NCI-H2196 (cell line): ENCODE data around the gene PROKR2.

Experiments
- DNase-seq: peaks from one replicate; lab custom pipeline; 2025; ENCODE audit not compliant: unreplicated experiment; lab: John Stamatoyannopoulos, UW

Gene PROKR2

GRCh38 chr20:5316188-5317158 is at the start of gene PROKR2:
Gene PROKR2, minus strand, starts transcription at chr20:5316954. Its CDS starts 2,585 bp downstream, at chr20:5314369.
- DNase-seq = no peak

- no peak for DNase-seq
These were observed 48.3 kb upstream of the PROKR2 start for GRCh38 chr20:5364997-5365597.

- no peak for DNase-seq
These were observed 47.5 kb upstream of the PROKR2 start for GRCh38 chr20:5364136-5364821.

GRCh38 chr20:5362771-5363170 is 46.0 kb upstream of the PROKR2 start:
- no peak for DNase-seq

- no peak for DNase-seq
These were observed 44.4 kb upstream of the PROKR2 start for GRCh38 chr20:5361176-5361575.

GRCh38 chr20:5357946-5358345 is 41.2 kb upstream of the PROKR2 start:
- no peak for DNase-seq

GRCh38 chr20:5356941-5357340 is 40.2 kb upstream of the PROKR2 start:
- DNase-seq = no peak

GRCh38 chr20:5354901-5355300 is 38.1 kb upstream of the PROKR2 start:
- no peak for DNase-seq

GRCh38 chr20:5353624-5354496 is 37.1 kb upstream of the PROKR2 start:
- no peak for DNase-seq

- no peak for DNase-seq
These were observed 32.7 kb upstream of the PROKR2 start for GRCh38 chr20:5349448-5349847.

GRCh38 chr20:5342021-5342420 is 25.3 kb upstream of the PROKR2 start:
- DNase-seq = no peak

GRCh38 chr20:5331340-5331739 is 14.6 kb upstream of the PROKR2 start:
- DNase-seq = no peak

GRCh38 chr20:5328268-5328667 is 11.5 kb upstream of the PROKR2 start:
- no peak for DNase-seq

GRCh38 chr20:5327356-5327755 is 10.6 kb upstream of the PROKR2 start:
- no peak for DNase-seq

- DNase-seq = no peak
These were observed 957 bp downstream of the PROKR2 start for GRCh38 chr20:5315807-5316187.

- DNase-seq = no peak
These were observed 2.8 kb downstream of the PROKR2 start for GRCh38 chr20:5313916-5314315.

GRCh38 chr20:5312518-5312917 is 4.2 kb downstream of the PROKR2 start:
- no peak for DNase-seq

- no peak for DNase-seq
These were observed 6.8 kb downstream of the PROKR2 start for GRCh38 chr20:5309971-5310370.

GRCh38 chr20:5298811-5299210 is 17.9 kb downstream of the PROKR2 start:
- DNase-seq = no peak

GRCh38 chr20:5297280-5298004 is 19.3 kb downstream of the PROKR2 start:
- DNase-seq = no peak
